ENCODE results near the gene ADAM19.

The ADAM19 gene

GRCh38 chr5:157594675-157595459, 19.3 kb upstream of the ADAM19 start:
- no peak for DNase-seq

GRCh38 chr5:157594257-157594656, 18.7 kb upstream of the ADAM19 start:
- DNase-seq: no peak

GRCh38 chr5:157593052-157593757, 17.6 kb upstream of the ADAM19 start:
- DNase-seq: no peak

GRCh38 chr5:157592594-157592993, 17.0 kb upstream of the ADAM19 start:
- no peak for DNase-seq

GRCh38 chr5:157590478-157590877, 14.9 kb upstream of the ADAM19 start:
- no peak for DNase-seq

- no peak for DNase-seq
Measured at GRCh38 chr5:157584628-157585027, 9.1 kb upstream of the ADAM19 start.

GRCh38 chr5:157582731-157583620, 7.4 kb upstream of the ADAM19 start:
- DNase-seq: no peak

- DNase-seq: no peak
Measured at GRCh38 chr5:157581901-157582300, 6.3 kb upstream of the ADAM19 start.

- no peak for DNase-seq
Measured at GRCh38 chr5:157578079-157578780, 2.7 kb upstream of the ADAM19 start.

- no peak for DNase-seq
Measured at GRCh38 chr5:157576678-157577077, 1.1 kb upstream of the ADAM19 start.

GRCh38 chr5:157574456-157575380, 857 bp downstream of the ADAM19 start:
- no peak for DNase-seq

- DNase-seq: no peak
Measured at GRCh38 chr5:157571357-157571827, 4.2 kb downstream of the ADAM19 start.

GRCh38 chr5:157570531-157571200, 4.9 kb downstream of the ADAM19 start:
- no peak for DNase-seq

GRCh38 chr5:157568720-157569119, 6.9 kb downstream of the ADAM19 start:
- no peak for DNase-seq

GRCh38 chr5:157568222-157568621, 7.4 kb downstream of the ADAM19 start:
- DNase-seq: no peak

GRCh38 chr5:157566902-157567489, 8.6 kb downstream of the ADAM19 start:
- no peak for DNase-seq

GRCh38 chr5:157563929-157564716, 11.5 kb downstream of the ADAM19 start:
- no peak for DNase-seq

GRCh38 chr5:157563373-157563928, 12.1 kb downstream of the ADAM19 start:
- no peak for DNase-seq

- DNase-seq: no peak
Measured at GRCh38 chr5:157562111-157562581, 13.4 kb downstream of the ADAM19 start.

Measured in NCI-H524 treated with DMSO at 0.1 percent for 48 hours (cell line).